HG02938 (cell line): Measurements from ENCODE around the gene PAPSS2.

Source experiments
- ATAC-seq: cut with Tn5 transposase; IDR thresholded peaks from one replicate; pipeline ENCODE4 v1.9.1; 2021; ENCODE audit warnings: mild to moderate bottlenecking, moderate library complexity; ENCODE audit not compliant: unreplicated experiment

PAPSS2 gene

DNA sequence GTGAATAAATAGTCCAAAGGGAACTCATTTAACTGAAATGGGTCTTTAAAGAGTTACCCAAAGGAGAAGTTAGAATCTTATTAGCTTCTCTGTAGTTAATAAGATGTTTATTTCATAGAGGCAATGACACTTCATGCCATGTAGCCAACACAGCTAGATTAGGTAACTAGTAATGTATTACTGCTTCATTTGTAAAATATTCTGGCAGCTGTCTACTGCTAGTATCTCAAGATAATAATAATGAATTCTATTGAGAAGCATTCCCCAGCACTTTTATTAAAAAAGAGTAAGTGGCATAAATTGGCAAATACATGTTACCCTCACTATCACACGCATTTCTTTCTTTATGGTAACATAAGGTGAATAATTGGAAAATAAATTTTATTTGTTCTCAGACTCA, 10.1 kb downstream of the PAPSS2 start:
- no peak for ATAC-seq

DNA sequence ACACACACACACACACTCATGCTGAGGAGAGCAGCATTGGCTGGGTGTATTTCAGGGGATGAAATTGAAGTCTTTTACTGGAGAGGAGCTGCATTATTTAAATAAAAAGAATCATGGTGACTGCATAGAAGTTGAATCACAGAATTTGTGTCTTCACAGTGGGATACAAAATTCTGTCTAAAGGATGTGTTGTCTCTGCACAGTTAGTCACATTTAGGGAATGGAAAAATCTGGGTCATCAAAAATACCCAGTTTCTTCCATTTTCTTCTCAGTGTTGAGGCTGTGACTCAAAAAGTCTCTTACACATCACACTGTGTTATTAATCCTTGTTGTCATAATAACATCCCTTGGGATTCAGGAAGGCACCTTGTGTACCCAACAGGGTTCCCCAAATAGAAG, 10.9 kb downstream of the PAPSS2 start:
- ATAC-seq: no peak

DNA sequence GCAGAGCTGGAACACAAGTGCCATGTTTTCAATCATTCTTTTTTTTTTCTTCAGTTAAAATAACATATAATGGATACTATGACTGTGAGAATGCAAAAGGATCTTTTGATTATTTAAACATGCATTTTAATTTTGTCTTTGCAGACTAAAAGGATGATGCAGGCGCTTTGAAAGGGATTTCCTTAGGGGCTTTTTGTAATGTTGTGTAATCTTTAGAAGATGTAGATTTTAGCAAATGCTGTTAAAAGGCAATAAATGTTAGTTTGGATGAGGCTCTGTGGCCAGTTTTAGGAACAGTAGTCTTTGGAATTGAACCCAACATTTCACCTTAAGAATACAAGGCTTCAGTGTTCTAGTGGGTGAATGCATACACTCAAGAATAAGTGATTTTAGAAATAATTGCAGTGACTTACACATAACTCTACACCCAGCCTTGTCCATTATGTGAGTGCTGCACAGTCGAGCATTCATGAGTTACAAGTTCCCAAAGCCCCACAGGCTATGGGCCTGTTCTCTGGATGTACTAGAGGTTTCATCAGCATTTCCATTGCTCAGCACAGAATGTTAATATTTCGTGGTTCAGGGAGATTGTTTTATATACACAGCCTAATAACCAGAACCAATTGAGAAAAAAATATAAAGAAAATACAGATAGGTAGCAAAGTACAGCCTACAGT, 11.6 kb downstream of the PAPSS2 start:
- ATAC-seq: no peak

DNA sequence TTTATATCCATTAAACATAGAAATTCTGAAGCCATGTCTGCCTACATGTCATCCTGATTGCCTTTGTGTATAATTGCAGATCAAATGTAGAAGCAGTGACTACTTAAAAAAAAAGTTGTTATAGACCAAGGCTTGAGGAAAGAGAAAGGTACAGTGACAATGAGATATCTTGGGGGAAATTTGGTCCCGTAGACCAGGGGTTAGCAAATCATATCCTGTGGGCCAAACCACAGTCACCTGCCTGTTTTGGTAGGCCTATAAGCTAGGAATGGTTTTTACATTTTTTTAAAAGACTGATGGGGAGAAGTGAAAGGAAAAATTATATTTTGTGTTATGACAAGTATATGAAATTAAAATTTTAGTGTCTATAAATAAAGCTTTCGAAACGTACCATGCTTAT, 12.9 kb downstream of the PAPSS2 start:
- ATAC-seq: no peak

DNA sequence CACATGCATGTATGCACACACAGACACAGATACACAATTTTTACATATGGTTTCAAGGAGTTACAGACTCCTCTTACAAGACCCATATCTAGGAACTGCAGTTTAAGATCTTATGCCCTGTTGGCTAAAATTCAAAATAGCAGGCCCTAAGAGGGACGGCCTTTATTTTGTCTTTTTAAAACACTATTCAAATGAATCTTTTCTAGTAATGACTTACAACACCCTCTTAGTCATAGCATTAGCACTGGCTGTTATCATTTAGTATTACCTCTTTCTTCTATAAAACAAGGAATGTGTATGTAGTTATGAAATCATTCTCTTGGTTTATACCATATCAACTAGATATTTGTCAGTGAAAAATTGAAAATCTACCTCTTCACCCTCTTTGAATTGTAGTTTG, 15.3 kb downstream of the PAPSS2 start:
- ATAC-seq: no peak

DNA sequence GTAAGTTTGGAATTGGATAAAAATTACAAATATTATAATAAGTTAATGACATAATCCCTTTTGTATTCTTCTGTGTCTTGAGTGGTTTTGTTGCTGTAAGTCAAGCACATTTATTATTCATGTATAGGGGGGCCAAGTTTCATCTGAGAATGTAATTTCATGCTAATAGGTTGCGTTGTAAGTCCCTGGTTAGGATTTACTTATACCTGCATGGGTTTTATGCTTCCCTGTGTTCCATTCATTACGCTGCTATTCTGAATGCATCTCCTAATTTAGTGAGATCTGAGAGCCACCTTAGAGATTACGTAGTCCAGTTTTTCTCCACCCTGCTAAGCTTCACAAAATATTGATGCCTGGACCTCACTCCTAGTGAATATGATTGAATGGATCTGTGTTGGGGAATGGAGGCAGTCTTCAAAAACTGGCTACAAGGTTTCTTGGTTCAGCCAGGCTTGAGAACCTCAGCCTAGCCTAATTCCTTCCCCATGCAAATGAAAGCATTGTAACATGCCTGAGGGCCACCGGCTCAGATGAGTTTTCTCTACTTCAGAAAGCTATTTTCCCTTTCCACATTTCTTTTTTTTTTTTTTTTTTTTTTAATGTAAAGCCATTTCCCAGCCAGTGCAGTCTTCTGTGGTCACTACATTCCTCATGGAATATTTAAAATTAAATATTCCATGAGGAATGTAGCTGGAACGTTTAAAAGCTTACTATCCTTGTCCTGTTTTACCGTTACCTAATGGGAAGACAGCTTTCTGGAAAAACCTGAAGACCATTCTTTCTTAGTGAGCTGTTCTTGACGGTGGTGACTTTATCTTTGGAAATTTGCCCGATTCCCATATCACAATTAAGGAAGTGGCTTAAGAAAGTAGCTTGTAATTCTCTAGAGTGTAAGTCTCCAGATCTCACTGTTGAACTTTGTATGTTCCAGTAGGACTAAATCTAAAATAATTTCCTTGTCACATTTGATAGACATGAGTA, 16.0 kb downstream of the PAPSS2 start:
- no peak for ATAC-seq

DNA sequence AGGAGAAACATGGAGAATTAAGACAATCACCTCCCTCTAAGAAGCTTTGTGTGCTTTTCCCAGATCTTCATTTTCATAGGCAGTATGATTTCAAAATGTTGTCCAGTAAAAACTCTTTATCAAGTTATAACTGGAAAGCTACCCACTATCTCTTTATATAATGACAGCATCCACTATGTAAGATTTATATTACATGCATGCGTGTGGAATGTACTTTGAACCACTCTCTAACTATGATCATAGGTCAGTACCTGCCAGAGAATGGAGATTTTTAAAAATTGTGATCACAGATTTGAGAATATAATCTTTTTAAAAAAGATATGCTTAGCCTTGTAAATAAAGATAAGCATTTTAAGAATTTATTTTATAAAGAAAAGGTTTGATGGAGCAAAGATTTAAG, 17.9 kb downstream of the PAPSS2 start:
- no peak for ATAC-seq

DNA sequence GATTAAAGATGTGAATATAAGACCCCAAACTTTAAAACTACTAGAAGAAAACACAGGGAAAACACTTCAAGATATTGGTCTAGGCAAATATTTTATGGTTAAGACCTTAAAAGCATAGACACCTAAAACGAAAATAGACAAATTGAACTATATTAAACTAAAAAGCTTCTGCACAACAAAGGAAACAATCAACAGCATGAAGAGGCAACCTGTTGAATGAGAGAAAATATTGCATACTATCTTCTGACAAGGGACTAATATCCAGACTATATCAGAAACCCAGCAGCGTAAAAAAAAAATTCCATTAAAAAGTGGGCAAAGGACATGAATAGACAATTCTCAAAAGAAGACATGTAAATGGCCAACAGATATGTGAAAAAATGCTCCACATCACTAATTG, 18.6 kb downstream of the PAPSS2 start:
- no peak for ATAC-seq

DNA sequence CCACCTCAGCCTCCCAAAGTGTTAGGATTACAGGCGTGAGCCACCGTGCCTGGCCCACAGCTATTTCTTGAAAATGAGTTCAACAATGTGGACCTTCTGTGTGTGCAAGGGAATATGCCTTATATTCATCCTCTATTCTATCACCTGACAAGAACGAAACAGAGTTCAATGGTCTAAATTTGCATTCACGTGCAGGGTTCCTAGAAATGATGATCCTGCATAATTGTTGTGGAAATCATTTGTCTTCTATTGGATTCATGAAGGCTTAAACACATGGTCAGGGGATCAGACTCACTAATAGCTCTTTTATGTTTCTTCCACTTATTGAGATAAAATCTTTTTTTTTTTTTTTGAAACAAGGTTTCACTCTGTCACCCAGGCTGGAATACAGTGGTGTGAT, 23.7 kb downstream of the PAPSS2 start:
- no peak for ATAC-seq

DNA sequence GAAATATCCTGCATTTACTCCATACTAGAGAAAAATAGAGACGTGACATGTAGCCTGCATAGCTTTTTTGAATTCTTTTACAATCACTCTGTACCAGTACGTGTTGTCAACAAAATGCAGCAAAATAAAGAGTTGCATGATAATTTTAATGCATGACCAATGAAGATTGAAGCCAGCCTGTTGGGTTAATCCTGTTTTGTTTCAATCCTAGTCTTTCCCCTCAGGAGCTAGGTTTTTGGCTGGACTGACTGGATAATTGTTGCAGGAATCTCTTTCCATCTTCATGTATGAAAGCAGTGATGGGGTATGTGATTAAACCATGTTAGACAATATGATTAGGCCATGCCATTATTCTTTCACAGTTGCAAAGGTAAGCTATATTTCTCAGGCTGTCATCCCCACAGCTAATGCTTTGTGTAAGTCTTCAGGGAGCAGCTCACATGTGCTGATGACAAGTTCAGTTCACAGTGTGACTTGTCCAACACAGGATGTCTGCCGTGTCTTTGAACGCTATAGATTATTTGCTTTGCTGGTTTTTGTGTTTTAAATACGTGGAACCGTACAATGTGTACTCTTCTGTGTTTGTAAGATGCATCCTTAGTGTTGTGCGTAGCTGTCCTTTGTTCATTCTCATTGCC, 24.4 kb downstream of the PAPSS2 start:
- ATAC-seq: no peak

DNA sequence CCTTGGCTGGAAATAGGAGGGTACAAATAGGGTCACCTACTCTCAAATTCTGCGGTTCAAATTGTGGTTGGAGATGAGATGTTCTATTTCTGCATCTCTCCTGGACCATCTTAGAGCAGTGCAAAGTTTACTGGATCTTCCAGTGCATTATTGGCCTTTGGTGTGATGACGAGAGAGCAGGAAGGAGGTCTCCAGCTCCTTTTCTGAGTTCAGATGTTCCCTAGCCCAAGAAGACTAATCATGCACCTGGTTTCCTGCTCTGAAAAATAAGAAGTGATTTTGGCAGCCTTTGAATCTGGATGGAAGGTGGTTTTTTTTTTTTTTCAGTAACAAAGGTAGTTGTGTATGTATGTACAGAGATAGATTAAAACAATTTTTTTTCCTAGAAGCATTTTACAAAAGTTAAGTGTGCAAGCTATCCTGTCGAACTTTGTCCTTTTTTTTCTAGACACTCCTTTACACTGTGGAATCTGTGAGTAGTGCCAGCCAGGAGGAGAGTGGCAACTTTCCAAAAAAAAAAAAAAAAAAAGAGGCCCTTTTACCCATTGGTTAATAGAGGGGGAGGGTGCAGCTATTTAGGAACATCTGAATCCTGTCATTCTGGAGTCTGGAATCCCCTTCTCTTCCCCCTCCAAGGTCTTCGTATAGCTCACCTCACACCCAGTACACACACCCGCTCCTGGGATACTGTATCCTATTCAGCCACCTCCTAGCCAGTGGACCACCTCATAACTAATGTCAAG, 26.3 kb downstream of the PAPSS2 start:
- ATAC-seq: no peak

DNA sequence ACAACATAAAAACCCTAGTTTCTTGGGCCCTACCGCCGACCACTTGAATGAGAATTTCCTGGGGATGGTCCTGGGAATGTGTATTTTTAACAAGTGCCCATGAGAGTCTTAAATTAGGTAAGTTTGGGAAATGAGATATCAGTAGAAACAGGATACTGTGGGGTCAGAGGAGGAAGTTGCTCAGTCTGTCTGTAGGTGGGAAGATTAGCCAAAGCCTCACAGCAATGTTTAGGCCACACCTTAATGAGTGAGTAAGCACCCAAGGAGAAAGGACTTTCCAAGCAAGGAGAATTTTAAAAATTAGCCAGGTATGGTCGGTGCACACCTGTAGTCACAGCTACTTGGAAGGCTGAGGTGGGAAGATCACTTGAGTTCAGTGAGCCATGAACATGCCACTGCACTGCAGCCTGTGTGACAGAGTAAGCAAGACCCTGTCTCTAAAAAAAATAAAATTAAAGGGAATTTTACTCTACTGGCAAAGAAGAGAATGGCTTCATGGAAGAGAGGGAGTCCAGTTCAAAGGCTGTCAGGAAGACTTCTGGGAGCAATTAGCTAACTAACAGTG, 31.9 kb downstream of the PAPSS2 start:
- ATAC-seq: no peak

DNA sequence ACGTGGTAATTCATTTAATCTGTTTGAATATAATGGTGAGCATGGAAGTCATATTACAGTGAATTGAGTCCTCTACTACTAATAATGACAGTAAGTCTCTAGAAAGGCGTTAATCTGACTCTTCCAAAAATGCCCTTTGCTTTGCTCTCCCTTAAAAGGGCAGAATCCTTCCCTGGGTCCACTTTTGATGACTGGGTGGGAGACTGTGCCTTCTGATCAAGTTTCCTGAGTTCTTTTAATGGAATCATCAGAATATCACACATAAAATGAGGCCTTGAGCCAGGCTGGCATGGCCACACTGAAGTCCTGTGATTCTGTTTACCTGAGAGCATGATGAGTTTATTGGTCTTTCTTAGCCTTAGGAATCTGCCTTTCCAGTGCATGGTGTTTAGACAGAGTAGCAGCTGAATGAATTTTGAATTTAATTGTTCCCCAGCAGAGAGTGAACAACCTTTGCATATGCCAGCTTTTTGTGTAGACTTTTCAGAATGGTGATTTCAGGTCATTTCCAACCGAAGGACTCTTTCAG, 33.3 kb downstream of the PAPSS2 start:
- no peak for ATAC-seq

DNA sequence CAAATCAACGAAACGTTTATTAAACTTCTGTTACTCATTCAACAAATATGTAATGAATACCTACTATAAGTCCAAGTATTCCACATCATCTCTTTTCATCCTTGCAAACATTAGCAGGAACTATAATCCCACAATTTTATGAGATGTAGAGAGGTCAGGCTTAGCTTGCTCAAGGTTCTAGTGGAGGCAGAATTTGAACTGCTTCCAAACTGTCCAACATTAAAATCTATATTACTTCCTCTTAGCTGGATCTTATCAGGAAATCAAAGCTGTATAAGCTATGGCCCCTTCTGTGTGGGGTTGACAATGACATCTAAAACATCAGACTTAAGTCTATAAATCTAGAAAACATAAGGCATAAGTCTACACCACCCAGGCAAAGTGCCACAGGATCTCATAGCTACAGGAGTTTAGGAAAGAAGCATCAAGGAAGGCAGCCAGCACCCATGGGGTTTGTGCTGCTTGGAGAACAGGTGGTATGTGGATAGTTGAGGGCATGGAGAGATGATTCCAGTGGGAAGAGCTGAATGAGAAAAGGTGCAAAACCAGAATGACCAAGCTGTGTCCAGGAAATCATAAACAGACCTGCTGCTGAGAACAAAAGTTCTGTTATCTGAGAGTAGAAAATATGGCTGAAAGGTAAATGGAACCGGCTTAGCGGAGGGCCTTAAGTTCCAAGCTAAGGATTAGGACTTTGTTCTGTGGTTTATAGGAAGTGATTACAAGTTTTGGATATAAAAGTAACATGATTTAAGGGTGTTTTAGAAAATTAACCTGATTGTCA, 34.5 kb downstream of the PAPSS2 start:
- no peak for ATAC-seq

DNA sequence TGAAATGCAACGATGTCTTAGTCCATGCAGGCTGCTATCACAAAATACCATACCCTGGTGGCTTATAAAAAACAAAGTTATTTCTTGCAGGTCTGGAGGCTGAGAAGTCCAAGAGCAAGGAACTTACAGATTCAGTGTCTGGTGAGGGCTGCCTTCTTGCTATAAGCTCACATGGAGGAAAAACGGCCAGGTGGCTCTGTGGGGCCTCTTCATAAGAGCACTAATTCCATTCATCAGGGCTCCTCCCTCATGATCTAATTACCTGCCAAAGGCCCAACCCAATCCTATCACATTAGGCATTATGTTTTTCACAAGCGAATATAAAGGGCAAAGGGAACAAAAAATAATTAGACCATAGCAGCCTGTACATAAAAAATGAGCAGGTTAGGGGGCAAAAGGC, 35.4 kb downstream of the PAPSS2 start:
- ATAC-seq: no peak

DNA sequence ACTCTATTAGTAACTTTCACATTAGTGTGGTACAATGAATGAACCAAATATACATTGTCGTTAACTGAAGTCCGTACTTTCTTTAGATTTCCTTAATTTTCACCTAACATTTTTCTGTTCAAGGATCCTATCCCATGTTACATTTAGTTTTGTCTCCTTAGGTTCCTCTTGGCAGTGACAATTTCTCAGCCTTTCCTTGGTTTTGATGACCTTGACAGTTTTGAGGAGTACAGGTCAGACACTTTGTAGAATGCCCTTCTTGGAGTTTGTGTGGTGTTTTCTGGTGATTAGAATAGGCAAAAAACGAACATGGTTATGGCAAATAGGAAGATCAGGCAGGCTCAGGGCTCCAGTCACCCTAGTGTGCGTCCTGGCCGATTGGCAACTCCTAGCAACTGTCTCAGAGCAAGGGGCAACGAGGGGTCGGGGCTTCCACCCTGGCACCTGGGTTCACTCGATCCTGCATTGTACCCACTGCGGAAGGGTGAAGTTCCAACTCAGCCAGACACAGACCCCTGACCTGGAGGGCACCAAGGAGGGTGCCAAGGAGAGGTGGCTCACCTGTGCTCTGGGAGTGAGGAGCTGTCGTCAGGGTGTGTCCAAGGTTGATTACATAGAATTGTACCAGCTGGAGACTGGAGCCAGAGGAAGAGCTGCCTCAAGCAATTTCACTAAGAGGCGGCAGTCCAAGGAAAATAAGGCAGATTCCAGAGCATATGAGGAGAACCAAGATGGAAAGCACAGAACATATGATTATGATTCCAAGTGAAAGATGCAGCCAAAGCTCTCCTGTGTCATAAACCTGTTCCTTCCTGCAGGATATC, 37.5 kb downstream of the PAPSS2 start:
- no peak for ATAC-seq

DNA sequence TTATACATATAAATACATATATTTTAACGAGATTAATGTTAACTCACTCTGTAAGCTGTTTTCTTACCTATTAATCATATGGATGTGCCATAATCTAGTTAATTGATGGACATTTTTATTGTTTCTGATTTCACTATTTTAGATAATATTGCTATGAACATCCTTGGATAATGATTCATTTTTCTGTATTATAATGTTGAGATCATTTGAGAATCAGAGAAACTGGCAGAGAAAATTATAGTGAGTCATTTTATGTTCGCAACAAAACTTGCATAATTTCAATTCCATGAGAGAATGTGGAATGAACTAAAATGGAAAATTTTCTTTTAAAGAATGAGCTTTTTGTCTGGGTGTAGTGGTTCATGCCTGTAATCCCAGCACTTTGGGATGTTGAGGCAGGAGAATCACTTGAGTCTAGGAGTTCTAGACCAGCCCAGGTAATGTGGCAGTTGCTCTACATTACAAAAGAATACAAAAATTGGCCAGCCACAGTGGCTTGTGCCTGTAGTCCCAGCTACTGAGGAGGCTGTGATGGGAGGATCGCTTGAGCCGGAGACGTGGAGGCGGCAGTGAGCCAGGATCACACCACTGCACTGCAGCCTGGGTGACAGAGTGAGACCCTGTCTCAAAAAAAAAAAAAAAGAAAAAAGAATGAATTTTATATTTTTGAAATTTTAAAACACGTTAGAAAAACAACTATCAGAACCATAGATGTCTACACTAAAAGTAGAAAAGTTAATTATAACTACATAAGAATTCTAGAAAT, 40.5 kb downstream of the PAPSS2 start:
- no peak for ATAC-seq
